ENCODE measurements around the gene NEDD4L.

DNA sequence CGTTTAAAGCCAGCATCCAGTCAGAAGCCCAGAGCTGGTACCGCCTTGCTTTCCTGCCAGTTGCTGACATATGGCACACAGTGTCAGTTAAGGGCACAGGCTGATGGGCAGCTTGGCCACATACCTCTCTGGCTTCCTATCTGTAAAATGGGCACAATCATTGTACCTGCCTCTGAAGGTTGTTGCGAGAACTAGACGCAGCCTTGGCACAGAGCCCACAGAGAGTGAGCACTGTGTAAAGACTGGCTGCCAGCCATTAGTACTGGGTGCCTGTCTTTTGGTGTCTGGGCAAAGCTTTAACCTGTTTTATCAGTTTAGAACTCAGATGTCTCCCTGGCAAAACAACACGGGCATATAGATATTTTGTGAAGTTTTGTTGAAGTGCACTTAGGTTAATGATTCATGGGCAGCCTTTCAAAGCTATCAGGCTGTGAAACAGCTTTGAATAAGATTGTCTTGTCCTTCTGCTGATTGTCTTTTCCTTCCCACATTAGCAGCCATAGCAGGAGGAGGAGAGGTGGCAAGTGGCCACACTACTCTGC lies 269.5 kb downstream of the NEDD4L start:
- TF ChIP-seq, protein P1, sequence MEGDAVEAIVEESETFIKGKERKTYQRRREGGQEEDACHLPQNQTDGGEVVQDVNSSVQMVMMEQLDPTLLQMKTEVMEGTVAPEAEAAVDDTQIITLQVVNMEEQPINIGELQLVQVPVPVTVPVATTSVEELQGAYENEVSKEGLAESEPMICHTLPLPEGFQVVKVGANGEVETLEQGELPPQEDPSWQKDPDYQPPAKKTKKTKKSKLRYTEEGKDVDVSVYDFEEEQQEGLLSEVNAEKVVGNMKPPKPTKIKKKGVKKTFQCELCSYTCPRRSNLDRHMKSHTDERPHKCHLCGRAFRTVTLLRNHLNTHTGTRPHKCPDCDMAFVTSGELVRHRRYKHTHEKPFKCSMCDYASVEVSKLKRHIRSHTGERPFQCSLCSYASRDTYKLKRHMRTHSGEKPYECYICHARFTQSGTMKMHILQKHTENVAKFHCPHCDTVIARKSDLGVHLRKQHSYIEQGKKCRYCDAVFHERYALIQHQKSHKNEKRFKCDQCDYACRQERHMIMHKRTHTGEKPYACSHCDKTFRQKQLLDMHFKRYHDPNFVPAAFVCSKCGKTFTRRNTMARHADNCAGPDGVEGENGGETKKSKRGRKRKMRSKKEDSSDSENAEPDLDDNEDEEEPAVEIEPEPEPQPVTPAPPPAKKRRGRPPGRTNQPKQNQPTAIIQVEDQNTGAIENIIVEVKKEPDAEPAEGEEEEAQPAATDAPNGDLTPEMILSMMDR (conservative IDR thresholded peaks at IDR 0.05 in 1 of 2, IDR thresholded peaks at IDR 0.05 in 1 of 2; ENCODE audit: extremely low read depth in 1 of 2, insufficient read depth in 1 of 2, low read depth in 1 of 2, low read length in 2 of 2): no peak
- TF ChIP-seq EZH2 (IDR thresholded peaks at IDR 0.05; ENCODE audit: borderline replicate concordance, low read length): no peak
